HG03097 (cell line): Measurements from ENCODE around the gene CABP4.
A peak's percentile ranks its signal among the peaks of the same experiment; 100 is the strongest.
"Not testable (repeated sequence)": the region's sequence is repeated elsewhere in the genome, so short reads cannot be mapped to it uniquely, and the experiment has no call there.

Experiments
- ATAC-seq: cut with Tn5 transposase; IDR thresholded peaks from one replicate; pipeline ENCODE4 v1.9.1; 2021; ENCODE audit not compliant: unreplicated experiment, low FRiP score

CABP4 gene

GRCh38 chr11:67476692-67477091, 21.5 kb downstream of the CABP4 start:
- not testable (repeated sequence) for ATAC-seq

- ATAC-seq: not testable (repeated sequence)
Observed at GRCh38 chr11:67477344-67478050, 22.3 kb downstream of the CABP4 start.

- no peak for ATAC-seq
Observed at GRCh38 chr11:67482275-67482826, 27.2 kb downstream of the CABP4 start.

- peak; percentile 75 for ATAC-seq
Observed at GRCh38 chr11:67482827-67483798, 28.0 kb downstream of the CABP4 start, which contains the start of gene AIP. TSS of gene AIP (plus strand) at chr11:67483026. CDS start at chr11:67483159, 133 bp downstream.

GRCh38 chr11:67483831-67484665, 28.9 kb downstream of the CABP4 start:
- no peak for ATAC-seq

- no peak for ATAC-seq
Observed at GRCh38 chr11:67484847-67485311, 29.7 kb downstream of the CABP4 start.

- not testable (repeated sequence) for ATAC-seq
Observed at GRCh38 chr11:67485873-67486361, 30.8 kb downstream of the CABP4 start.

- no peak for ATAC-seq
Observed at GRCh38 chr11:67486481-67487195, 31.5 kb downstream of the CABP4 start.

- ATAC-seq: no peak
Observed at GRCh38 chr11:67489203-67489884, 34.2 kb downstream of the CABP4 start.

- no peak for ATAC-seq
Observed at GRCh38 chr11:67489885-67490726, 35.0 kb downstream of the CABP4 start.

- ATAC-seq: no peak
Observed at GRCh38 chr11:67490727-67491065, 35.5 kb downstream of the CABP4 start.

GRCh38 chr11:67491276-67492068, 36.3 kb downstream of the CABP4 start:
- no peak for ATAC-seq

- ATAC-seq: no peak
Observed at GRCh38 chr11:67492069-67492727, 37.0 kb downstream of the CABP4 start.

GRCh38 chr11:67492801-67493547, 37.8 kb downstream of the CABP4 start:
- no peak for ATAC-seq

- ATAC-seq: no peak
Observed at GRCh38 chr11:67493548-67494370, 38.6 kb downstream of the CABP4 start.
